ENCODE data around the gene OR6C3. TPM values are rescaled to one million over a fixed set of nuclear protein-coding genes. Genes with fewer than 3 reads are reported as not detected.

OR6C3 gene
- total and polyA plus RNA-seq, 2 experiments from 2014 or later: not detected

- Histone ChIP-seq H4K20me1 (replicated peaks; ENCODE audit: insufficient read depth) (no peaks in the 10 kb centered on the region), H3K4me3 (no peak overlapping the region), H3K4me2 (no peak overlapping the region), H3K4me1 (ENCODE audit: insufficient read depth) (no peaks in the 10 kb centered on the region), H3K79me2 (replicated peaks; ENCODE audit: insufficient read depth) (no peaks in the 10 kb centered on the region), H3K9me2 (ENCODE audit: insufficient read depth) (no peaks in the 10 kb centered on the region; the same call in 1 of the 2 replicates), H3K27me3 (ENCODE audit: insufficient read depth) (no peaks in the 10 kb centered on the region), H3F3A (replicated peaks; ENCODE audit: low read depth) (no peaks in the 10 kb centered on the region), H2AFZ (no peak overlapping the region), H3K27ac (ENCODE audit: low read depth) (no peak overlapping the region), H3K36me3 (ENCODE audit: insufficient read depth) (no peaks in the 10 kb centered on the region)
- peaks cover 8% of the 10 kb centered on the region; the same call in 1 of the 3 replicates for H3K9me3 Mint-ChIP-seq
- no peak for TF ChIP-seq ZNF462 (CRISPR knock-in tag; IDR thresholded peaks at IDR 0.05)
- no peak for TF ChIP-seq EZH2 (IDR thresholded peaks at IDR 0.05; ENCODE audit: low read depth, unreplicated experiment)
- TF ChIP-seq, protein P1, sequence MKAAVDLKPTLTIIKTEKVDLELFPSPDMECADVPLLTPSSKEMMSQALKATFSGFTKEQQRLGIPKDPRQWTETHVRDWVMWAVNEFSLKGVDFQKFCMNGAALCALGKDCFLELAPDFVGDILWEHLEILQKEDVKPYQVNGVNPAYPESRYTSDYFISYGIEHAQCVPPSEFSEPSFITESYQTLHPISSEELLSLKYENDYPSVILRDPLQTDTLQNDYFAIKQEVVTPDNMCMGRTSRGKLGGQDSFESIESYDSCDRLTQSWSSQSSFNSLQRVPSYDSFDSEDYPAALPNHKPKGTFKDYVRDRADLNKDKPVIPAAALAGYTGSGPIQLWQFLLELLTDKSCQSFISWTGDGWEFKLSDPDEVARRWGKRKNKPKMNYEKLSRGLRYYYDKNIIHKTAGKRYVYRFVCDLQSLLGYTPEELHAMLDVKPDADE (IDR thresholded peaks at IDR 0.05): no peak
- TF ChIP-seq ZNF114 (CRISPR knock-in tag; IDR thresholded peaks at IDR 0.05): no peak
- TF ChIP-seq, protein P2, sequence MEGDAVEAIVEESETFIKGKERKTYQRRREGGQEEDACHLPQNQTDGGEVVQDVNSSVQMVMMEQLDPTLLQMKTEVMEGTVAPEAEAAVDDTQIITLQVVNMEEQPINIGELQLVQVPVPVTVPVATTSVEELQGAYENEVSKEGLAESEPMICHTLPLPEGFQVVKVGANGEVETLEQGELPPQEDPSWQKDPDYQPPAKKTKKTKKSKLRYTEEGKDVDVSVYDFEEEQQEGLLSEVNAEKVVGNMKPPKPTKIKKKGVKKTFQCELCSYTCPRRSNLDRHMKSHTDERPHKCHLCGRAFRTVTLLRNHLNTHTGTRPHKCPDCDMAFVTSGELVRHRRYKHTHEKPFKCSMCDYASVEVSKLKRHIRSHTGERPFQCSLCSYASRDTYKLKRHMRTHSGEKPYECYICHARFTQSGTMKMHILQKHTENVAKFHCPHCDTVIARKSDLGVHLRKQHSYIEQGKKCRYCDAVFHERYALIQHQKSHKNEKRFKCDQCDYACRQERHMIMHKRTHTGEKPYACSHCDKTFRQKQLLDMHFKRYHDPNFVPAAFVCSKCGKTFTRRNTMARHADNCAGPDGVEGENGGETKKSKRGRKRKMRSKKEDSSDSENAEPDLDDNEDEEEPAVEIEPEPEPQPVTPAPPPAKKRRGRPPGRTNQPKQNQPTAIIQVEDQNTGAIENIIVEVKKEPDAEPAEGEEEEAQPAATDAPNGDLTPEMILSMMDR (conservative IDR thresholded peaks at IDR 0.05; ENCODE audit: low read depth in 2 of 2): no peak
- no peak for TF ChIP-seq ZNF331 (CRISPR knock-in tag; IDR thresholded peaks at IDR 0.05; ENCODE audit: low read depth)
- TF ChIP-seq JUNB (IDR thresholded peaks at IDR 0.05; ENCODE audit: unreplicated experiment): no peak
- no peak for TF ChIP-seq CREB1 (CRISPR knock-in tag; IDR thresholded peaks at IDR 0.05; ENCODE audit: low read depth)
- no peak for TF ChIP-seq STAT1 (IDR thresholded peaks at IDR 0.05; ENCODE audit: unreplicated experiment)
- TF ChIP-seq NANOG (IDR thresholded peaks at IDR 0.05; ENCODE audit: borderline replicate concordance): no peak
- TF ChIP-seq, protein P3, sequence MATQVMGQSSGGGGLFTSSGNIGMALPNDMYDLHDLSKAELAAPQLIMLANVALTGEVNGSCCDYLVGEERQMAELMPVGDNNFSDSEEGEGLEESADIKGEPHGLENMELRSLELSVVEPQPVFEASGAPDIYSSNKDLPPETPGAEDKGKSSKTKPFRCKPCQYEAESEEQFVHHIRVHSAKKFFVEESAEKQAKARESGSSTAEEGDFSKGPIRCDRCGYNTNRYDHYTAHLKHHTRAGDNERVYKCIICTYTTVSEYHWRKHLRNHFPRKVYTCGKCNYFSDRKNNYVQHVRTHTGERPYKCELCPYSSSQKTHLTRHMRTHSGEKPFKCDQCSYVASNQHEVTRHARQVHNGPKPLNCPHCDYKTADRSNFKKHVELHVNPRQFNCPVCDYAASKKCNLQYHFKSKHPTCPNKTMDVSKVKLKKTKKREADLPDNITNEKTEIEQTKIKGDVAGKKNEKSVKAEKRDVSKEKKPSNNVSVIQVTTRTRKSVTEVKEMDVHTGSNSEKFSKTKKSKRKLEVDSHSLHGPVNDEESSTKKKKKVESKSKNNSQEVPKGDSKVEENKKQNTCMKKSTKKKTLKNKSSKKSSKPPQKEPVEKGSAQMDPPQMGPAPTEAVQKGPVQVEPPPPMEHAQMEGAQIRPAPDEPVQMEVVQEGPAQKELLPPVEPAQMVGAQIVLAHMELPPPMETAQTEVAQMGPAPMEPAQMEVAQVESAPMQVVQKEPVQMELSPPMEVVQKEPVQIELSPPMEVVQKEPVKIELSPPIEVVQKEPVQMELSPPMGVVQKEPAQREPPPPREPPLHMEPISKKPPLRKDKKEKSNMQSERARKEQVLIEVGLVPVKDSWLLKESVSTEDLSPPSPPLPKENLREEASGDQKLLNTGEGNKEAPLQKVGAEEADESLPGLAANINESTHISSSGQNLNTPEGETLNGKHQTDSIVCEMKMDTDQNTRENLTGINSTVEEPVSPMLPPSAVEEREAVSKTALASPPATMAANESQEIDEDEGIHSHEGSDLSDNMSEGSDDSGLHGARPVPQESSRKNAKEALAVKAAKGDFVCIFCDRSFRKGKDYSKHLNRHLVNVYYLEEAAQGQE (IDR thresholded peaks at IDR 0.05; ENCODE audit: unreplicated experiment): no peak
- TF ChIP-seq POLR2AphosphoS5 (IDR thresholded peaks at IDR 0.05; ENCODE audit: low read depth): no peak
- no peak for TF ChIP-seq EZH2phosphoT487 (IDR thresholded peaks at IDR 0.05; ENCODE audit: unreplicated experiment)
- H3K4me1 Mint-ChIP-seq: no peaks in the 10 kb centered on the region
- no peak for ATAC-seq
- H3K27me3 Mint-ChIP-seq (ENCODE audit: insufficient read depth, low read depth, poor library complexity): no peaks in the 10 kb centered on the region
- H3K27ac Mint-ChIP-seq: no peak overlapping the region
- H3K36me3 Mint-ChIP-seq (ENCODE audit: low read depth): no peaks in the 10 kb centered on the region
- DNase-seq (ENCODE audit: low spot score): no peak
- no peak overlapping the region for H3K4me3 Mint-ChIP-seq
Measured at GRCh38 chr12:55280991-55281390, 49.6 kb upstream of the OR6C3 start.
